ENCODE measurements around the gene PHACTR3. TPM values are rescaled to one million over a fixed set of nuclear protein-coding genes. Genes with fewer than 3 reads are reported as not detected.

Gene PHACTR3
- total RNA-seq, 4 donors from 2014 or later = 5.4 to 15.9 (median 10.0) TPM

- Histone ChIP-seq H3K9me3 (peaks cover 0 to 3% (median 0%) of the 10 kb centered on the region in 4 donors), H3K36me3 (no peaks in the 10 kb centered on the region), H3K27me3 (no peaks in the 10 kb centered on the region), H3K4me3 (no peak overlapping the region), H3K27ac (no peak overlapping the region), H3K4me1 (no peaks in the 10 kb centered on the region)
- no peak for TF ChIP-seq EP300 (IDR thresholded peaks at IDR 0.05)
- WGBS, 2 donors = 78 to 85% methylated on average over 3 of the region's 3 CpGs
- DNase-seq (ENCODE audit: low spot score in 2 of 2) = no peak
These were observed 23.0 kb downstream of the PHACTR3 start for GRCh38 chr20:59627298-59627697.

GRCh38 chr20:59628171-59628570, 23.8 kb downstream of the PHACTR3 start:
- WGBS, 2 donors = 39 to 48% methylated on average over 15 of the region's 15 CpGs

GRCh38 chr20:59629141-59630045, 25.1 kb downstream of the PHACTR3 start:
- Histone ChIP-seq H3K4me3 (no peak overlapping the region), H3K9me3 (peaks cover 0 to 3% (median 0%) of the 10 kb centered on the region in 4 donors), H3K27ac (no peak overlapping the region), H3K27me3 (no peaks in the 10 kb centered on the region), H3K36me3 (no peaks in the 10 kb centered on the region), H3K4me1 (no peaks in the 10 kb centered on the region)
- no peak for DNase-seq (ENCODE audit: low spot score in 2 of 2)
- no peak for TF ChIP-seq POLR2A (IDR thresholded peaks at IDR 0.05)
- TF ChIP-seq EP300 (IDR thresholded peaks at IDR 0.05) = no peak
- TF ChIP-seq CTCF (IDR thresholded peaks at IDR 0.05) = no peak
- 87 to 89% methylated on average over 15 of the region's 16 CpGs for WGBS, 2 donors

More at GRCh38 chr20:59628171-59628570, 23.8 kb downstream of the PHACTR3 start:
- Histone ChIP-seq H3K36me3 (no peaks in the 10 kb centered on the region), H3K27me3 (no peaks in the 10 kb centered on the region), H3K4me1 (no peaks in the 10 kb centered on the region), H3K27ac (no peak overlapping the region), H3K9me3 (peaks cover 0 to 3% (median 0%) of the 10 kb centered on the region in 4 donors), H3K4me3 (no peak overlapping the region)
- TF ChIP-seq EP300 (IDR thresholded peaks at IDR 0.05) (no peak), CTCF (IDR thresholded peaks at IDR 0.05) (no peak), POLR2A (IDR thresholded peaks at IDR 0.05) (no peak)
- DNase-seq (ENCODE audit: low spot score in 2 of 2) = no peak

GRCh38 chr20:59630526-59630925, 26.2 kb downstream of the PHACTR3 start:
- TF ChIP-seq EP300 (IDR thresholded peaks at IDR 0.05) = no peak
- no peak for TF ChIP-seq CTCF (IDR thresholded peaks at IDR 0.05)
- TF ChIP-seq POLR2A (IDR thresholded peaks at IDR 0.05) = no peak
- H3K4me3 ChIP-seq = no peak overlapping the region
- no peaks in the 10 kb centered on the region for H3K36me3 ChIP-seq
- no peak for DNase-seq (ENCODE audit: low spot score in 2 of 2)
- no peaks in the 10 kb centered on the region for H3K27me3 ChIP-seq
- H3K27ac ChIP-seq = no peak overlapping the region
- peaks cover 0 to 3% (median 0%) of the 10 kb centered on the region in 4 donors for H3K9me3 ChIP-seq
- H3K4me1 ChIP-seq = no peaks in the 10 kb centered on the region
- 62 to 75% methylated on average over 8 of the region's 8 CpGs for WGBS, 2 donors

- no peak overlapping the region for H3K27ac ChIP-seq
- H3K4me3 ChIP-seq = no peak overlapping the region
- no peaks in the 10 kb centered on the region for H3K9me3 ChIP-seq
- no peaks in the 10 kb centered on the region for H3K27me3 ChIP-seq
- H3K36me3 ChIP-seq = no peaks in the 10 kb centered on the region
- no peak for DNase-seq (ENCODE audit: low spot score in 2 of 2)
- 86 to 93% methylated on average over 14 of the region's 14 CpGs for WGBS, 2 donors
- TF ChIP-seq POLR2A (IDR thresholded peaks at IDR 0.05) (no peak), EP300 (IDR thresholded peaks at IDR 0.05) (no peak), CTCF (IDR thresholded peaks at IDR 0.05) (no peak)
- no peaks in the 10 kb centered on the region for H3K4me1 ChIP-seq
These were observed 27.6 kb downstream of the PHACTR3 start for GRCh38 chr20:59631751-59632540.

All from tibial nerve (tissue), 4 donors.